ENCODE measurements around the gene ARAP3.

DNA sequence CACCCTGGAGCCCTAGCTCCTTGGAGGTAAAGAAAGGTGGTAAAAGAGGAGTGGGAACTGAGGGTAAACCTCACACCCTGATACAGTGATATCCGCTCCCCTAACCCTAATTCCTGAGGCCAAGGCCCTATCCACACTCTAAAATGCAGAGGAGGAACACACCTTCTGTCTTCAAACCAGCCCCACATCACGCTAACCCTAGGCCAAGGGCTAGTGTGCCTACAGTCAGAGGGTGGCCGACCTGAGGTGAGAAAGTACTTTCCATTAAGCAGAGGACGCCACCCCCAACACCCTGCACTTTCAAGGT is 46.0 kb downstream of the ARAP3 start:
- TF ChIP-seq, protein P1, sequence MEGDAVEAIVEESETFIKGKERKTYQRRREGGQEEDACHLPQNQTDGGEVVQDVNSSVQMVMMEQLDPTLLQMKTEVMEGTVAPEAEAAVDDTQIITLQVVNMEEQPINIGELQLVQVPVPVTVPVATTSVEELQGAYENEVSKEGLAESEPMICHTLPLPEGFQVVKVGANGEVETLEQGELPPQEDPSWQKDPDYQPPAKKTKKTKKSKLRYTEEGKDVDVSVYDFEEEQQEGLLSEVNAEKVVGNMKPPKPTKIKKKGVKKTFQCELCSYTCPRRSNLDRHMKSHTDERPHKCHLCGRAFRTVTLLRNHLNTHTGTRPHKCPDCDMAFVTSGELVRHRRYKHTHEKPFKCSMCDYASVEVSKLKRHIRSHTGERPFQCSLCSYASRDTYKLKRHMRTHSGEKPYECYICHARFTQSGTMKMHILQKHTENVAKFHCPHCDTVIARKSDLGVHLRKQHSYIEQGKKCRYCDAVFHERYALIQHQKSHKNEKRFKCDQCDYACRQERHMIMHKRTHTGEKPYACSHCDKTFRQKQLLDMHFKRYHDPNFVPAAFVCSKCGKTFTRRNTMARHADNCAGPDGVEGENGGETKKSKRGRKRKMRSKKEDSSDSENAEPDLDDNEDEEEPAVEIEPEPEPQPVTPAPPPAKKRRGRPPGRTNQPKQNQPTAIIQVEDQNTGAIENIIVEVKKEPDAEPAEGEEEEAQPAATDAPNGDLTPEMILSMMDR (IDR thresholded peaks at IDR 0.05; ENCODE audit: poor library complexity, severe bottlenecking), result no peak
- TF ChIP-seq EZH2 (IDR thresholded peaks at IDR 0.05; ENCODE audit: borderline replicate concordance, insufficient read depth, low read length, poor library complexity, severe bottlenecking) (no peak), RAD21 (conservative IDR thresholded peaks at IDR 0.05) (no peak), POLR2AphosphoS5 (IDR thresholded peaks at IDR 0.05) (no peak)
- TF ChIP-seq, protein P2, sequence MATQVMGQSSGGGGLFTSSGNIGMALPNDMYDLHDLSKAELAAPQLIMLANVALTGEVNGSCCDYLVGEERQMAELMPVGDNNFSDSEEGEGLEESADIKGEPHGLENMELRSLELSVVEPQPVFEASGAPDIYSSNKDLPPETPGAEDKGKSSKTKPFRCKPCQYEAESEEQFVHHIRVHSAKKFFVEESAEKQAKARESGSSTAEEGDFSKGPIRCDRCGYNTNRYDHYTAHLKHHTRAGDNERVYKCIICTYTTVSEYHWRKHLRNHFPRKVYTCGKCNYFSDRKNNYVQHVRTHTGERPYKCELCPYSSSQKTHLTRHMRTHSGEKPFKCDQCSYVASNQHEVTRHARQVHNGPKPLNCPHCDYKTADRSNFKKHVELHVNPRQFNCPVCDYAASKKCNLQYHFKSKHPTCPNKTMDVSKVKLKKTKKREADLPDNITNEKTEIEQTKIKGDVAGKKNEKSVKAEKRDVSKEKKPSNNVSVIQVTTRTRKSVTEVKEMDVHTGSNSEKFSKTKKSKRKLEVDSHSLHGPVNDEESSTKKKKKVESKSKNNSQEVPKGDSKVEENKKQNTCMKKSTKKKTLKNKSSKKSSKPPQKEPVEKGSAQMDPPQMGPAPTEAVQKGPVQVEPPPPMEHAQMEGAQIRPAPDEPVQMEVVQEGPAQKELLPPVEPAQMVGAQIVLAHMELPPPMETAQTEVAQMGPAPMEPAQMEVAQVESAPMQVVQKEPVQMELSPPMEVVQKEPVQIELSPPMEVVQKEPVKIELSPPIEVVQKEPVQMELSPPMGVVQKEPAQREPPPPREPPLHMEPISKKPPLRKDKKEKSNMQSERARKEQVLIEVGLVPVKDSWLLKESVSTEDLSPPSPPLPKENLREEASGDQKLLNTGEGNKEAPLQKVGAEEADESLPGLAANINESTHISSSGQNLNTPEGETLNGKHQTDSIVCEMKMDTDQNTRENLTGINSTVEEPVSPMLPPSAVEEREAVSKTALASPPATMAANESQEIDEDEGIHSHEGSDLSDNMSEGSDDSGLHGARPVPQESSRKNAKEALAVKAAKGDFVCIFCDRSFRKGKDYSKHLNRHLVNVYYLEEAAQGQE (IDR thresholded peaks at IDR 0.05; ENCODE audit: borderline replicate concordance), result no peak
